KOPT-K1 (cell line): Measurements from ENCODE around the gene UBE2L3.
"Not testable (repeated sequence)": the region's sequence is repeated elsewhere in the genome, so short reads cannot be mapped to it uniquely, and the experiment has no call there.

Experiments
- H3K27ac ChIP-seq: fragments of 200-600 bp; sonication (generic); 2 replicates; pipeline ENCODE4 v1.5.1; 2016; ENCODE audit warnings: antibody characterized with exemption, mild to moderate bottlenecking, low read depth, low read length; ENCODE audit not compliant: poor library complexity, severe bottlenecking
- H3K36me3 ChIP-seq: fragments of 200-600 bp; sonication (generic); 2 replicates; pipeline ENCODE4 v1.5.1; 2017; ENCODE audit warnings: antibody characterized with exemption, mild to moderate bottlenecking, low read length, moderate library complexity; ENCODE audit not compliant: insufficient read depth
- H3K9me3 ChIP-seq: fragments of 200-600 bp; sonication (generic); 2 replicates; pipeline ENCODE4 v1.5.1; 2017; ENCODE audit warnings: antibody characterized with exemption, low read length, mild to moderate bottlenecking; ENCODE audit not compliant: insufficient read depth, poor library complexity, severe bottlenecking

The UBE2L3 gene

DNA sequence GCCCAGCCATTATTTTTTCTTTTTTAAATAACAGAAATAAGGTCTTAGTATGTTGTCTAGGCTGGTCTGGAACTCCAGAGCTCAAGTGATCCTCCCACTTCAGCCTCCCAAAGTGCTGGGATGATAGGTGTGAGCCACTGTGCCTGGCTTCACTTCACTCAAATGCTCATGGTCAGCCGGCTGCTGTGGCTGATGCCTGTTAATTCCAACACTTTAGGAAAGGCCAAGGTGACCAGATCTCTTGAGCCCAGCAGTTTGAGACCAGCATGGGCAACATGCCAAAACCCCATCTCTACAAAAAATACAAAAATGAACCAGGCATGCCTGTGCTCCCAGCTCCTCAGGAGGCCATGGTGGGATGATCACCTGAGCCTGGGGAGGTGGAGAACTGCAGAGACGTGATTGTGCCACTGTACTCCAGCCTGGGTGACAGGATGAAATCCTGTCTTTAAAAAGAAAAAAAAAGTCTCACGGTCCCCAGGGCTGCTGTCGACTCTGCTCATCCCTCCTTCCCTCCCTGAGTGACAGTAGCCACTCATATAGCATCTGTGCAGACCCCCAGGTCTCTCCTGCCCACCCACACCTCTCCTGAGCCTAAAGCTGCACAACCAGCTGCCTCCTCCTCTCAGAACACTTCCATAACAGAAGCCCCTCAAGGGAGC, 58.7 kb downstream of the UBE2L3 start:
- H3K36me3 ChIP-seq, result peaks cover 66% of the 10 kb centered on the region
- no peaks in the 10 kb centered on the region for H3K9me3 ChIP-seq
- H3K27ac ChIP-seq, result no peak overlapping the region

DNA sequence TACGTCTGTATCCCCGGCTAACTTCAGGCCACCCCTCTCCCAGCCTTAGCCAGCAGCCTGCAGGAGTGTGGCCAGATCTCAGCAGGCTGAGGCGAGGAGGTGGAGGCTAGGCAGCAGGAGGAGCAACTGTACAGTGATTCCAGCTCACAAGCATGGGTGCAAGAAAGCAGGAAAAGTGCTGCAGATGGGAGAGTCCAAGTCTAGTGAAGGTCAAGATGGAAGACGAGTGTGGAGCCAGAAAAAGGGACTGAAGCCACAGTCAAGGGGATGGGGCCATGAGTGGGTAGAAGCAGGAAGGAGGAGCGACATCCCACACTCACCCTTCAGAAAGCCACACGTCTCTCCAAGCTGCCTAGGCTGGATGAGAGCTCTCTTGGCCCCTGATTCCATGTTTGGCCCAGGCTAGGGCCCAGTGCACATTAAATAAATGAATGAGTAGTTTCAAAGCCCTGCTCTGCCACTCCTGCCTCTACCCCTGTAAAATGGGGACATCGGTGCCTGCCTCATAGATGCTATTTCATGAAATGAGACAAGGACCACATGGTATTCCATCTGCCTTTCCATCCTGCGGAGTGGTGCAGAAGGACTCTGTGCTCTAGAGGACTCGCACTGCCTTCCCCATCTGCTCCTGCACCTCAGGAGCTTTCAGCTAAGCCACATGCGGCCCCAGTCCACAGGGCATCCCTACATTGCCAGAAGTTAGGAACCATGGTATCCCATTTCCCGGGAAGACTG, 59.4 kb downstream of the UBE2L3 start:
- H3K9me3 ChIP-seq, result no peaks in the 10 kb centered on the region
- peaks cover 60% of the 10 kb centered on the region for H3K36me3 ChIP-seq
- no peak overlapping the region for H3K27ac ChIP-seq

DNA sequence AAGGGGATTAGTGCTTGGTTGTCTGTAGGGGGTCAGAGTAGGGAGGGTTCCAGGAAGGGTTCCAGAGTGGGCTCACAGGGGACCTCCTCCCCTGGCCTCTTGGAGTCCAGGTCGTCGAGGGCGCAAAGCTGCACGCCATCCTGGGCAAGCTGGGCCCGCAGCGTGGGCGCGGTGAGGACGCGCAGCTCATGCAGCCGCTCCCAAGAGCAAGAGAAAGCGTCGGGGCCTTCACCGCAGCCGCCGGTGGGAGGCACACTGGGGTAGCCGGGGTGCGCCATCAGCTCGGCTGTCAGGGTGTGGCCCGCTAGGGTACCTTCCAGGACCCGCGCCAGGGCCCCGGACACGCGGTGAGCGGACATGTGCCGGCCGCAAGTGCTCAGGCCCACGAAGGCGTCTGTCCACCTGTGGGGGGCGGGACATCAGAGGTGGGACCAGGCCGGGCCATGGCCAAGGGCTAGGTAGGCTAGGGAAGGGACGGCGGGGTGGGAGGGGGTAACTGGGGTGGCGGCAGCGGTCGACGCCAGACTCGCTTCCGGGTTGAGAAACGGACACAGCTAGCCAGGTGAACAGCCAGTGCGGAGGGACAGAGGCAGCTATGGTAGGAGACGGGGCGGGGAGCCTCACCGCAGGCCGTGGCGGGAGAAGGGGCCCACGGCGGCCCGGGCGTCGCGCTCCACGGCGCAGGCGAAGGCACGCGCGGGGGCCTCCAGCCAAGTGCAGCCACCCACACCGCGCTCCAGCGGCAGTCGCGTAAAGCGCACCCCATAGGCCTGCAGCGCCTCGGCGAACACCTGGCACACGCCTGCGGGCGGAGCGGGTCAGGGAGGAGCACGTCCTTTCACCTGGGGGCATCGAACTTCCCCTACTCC, 61.1 kb downstream of the UBE2L3 start:
- Histone ChIP-seq H3K36me3 (peaks cover 43% of the 10 kb centered on the region), H3K9me3 (no peaks in the 10 kb centered on the region), H3K27ac (peak overlapping the region; percentile 96)

DNA sequence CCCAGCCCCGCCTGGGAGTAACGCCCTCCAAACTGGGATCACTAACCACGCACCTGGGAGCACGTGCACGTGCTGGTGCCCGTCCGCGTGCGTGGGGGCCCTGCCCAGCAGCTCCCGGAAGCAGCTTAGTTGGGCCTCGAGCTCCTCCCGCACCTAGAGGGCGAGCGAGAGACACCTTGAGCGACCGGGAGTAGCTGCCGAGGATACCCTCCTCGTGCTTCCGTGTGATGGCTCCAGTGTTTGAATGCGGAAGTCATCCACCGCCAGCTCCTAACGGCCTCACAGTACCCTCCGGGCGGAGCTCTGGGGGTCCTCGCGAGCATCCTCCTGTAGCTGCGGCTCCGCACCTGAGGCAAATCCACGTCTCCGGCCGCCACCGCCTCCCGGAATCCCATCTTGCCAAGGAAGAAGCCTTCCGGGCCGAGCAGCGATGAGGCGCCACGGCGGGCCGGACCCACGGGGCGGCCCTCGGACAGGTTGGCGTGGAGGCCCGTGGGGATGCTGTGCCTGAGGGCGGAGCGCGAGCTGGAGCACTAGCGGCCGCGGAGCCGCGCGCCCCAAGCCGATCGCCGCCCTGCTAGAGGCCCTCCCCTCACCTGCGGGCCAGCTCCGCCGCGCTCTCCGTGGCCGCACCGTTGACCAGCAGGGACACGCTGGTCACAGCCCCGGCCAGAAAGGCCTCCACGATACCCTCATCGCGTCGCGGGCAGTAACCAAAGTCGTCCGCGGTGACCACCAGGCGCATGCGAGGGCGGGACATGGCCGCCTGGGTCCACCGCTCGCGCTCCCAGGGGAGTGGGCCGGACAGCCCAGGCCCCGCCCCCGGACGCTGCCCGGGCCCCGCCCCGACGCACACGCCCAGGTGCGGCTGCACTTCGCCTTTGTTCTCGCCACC, 62.0 kb downstream of the UBE2L3 start, which contains the start of gene YDJC:
YDJC (minus strand) TSS at position 768 of the 895 bp plus-strand sequence; CDS start at position 760, 8 bp downstream.
- Histone ChIP-seq H3K36me3 (peaks cover 38% of the 10 kb centered on the region), H3K27ac (peak within 1 kb of the TSS; percentile 96), H3K9me3 (no peaks in the 10 kb centered on the region)

DNA sequence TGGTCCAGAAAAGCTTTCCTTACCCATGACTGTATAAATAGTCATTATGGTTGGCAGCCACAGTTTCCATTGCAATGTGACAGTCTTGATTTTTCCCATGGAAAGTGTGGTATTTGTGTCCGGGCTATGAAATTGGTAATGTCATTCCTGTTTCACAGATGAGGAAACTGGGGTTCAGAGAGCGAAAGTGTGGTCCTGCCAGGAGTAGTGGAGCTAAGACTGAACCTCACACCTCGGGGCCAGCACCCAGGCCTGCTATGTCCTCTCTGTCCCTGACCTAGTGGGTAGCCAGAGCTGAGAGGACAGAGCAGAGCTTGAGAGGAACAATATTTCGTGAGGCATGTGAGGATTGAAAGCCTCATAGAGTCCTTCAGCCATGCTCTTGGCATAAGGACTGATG, 63.5 kb downstream of the UBE2L3 start:
- Histone ChIP-seq H3K27ac (no peak overlapping the region), H3K9me3 (no peaks in the 10 kb centered on the region), H3K36me3 (peaks cover 27% of the 10 kb centered on the region)

DNA sequence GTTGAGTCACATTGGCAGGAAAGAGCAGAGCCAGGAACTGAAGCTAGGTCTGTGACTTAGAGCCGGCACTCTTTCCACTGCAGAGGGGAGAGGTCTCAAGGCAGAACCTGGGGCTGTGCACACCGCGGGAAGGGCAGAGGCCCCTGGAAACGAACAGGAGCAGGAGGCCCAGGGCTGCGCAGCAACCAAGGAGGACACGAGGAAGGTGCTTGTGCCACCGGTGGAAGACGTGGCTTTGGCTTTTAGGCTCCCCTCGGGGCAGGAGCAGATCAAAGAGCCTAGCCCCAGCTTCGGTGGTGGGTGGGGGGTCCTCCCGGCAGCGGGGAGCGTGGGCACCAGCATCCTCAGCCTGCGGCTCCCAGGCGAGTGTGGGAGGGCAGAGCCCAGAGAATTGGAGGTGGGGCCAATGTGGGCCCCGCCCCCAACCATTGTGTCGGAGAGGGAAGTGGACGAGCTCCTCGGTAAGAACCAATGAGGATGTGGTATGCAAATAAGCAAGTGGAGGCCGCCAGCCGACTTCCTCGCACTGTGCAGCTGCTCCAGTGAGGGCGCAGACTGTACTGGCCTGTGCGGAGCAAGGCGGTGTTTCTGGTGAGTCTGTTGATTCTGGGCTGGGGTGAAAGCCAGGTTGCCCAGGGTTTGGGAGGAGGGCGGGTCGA, 64.9 kb downstream of the UBE2L3 start, which contains the start of gene CCDC116:
CCDC116 (plus strand) TSS at position 524 of the 659 bp plus-strand sequence. CDS start 422 bp downstream, outside the sequence.
- Histone ChIP-seq H3K36me3 (peaks cover 13% of the 10 kb centered on the region), H3K27ac (peak within 1 kb of the TSS; percentile 59), H3K9me3 (no peaks in the 10 kb centered on the region)

DNA sequence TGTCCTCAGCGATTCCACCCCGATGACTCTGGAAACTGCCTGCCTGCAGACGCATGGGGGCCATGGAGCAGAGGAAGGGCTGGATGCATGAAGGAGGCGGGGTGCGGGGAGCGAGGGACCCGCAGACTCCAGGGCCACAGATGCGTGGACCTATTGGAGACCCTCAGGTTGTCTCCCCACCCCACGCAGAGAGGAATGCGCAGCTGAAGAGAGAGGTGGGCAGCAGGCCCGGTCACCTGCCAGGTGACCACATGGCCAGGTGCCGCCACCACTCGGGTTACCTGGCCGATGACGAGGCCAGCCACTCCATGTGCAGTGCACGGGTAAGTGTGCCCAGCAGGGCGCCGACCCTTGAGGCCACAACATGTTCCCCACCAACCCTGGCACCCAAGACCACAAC, 65.4 kb downstream of the UBE2L3 start:
- Histone ChIP-seq H3K27ac (no peak overlapping the region), H3K9me3 (no peaks in the 10 kb centered on the region), H3K36me3 (peaks cover 8% of the 10 kb centered on the region)

DNA sequence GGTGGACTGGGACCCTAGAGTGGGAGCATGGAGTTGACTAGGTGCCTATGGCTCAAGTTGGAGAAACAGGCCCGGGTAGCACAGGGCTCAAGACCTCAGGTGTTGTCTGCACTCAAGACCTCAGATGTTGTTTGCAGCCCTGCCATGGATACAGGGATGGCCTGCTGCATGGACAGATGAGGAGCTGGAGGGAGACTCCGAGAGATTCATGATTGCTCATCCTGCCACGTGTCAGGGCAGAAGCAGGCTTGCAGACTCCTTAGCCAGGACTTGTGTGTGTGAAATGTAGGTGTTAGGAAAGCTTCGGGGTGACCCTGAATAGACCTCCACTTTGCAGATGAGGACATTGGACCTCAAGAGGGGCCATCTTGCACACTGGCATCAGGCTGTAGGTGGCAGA, 66.0 kb downstream of the UBE2L3 start:
- Histone ChIP-seq H3K27ac (no peak overlapping the region), H3K36me3 (peaks cover 2% of the 10 kb centered on the region), H3K9me3 (no peaks in the 10 kb centered on the region)

DNA sequence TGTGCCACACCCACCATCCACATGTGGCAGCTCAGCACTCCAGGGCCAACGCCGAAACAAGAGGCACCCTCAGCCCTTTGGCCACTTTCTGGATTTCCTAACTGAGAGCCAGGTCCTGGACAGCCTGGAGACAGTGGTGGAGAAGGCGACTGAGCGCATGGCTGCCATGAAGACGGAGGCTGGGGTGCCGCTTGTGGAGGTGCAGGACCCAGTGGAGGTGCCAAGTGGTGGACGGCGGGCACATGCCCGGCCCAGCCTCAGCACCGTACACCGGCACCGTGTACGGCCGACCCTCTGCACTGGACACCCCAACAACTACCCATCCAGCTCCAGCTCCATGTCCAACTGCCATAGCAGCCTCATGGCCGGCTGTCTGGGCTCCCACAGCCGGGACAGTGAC, 66.6 kb downstream of the UBE2L3 start:
- H3K36me3 ChIP-seq, result no peaks in the 10 kb centered on the region
- H3K27ac ChIP-seq, result no peak overlapping the region
- H3K9me3 ChIP-seq, result no peaks in the 10 kb centered on the region

DNA sequence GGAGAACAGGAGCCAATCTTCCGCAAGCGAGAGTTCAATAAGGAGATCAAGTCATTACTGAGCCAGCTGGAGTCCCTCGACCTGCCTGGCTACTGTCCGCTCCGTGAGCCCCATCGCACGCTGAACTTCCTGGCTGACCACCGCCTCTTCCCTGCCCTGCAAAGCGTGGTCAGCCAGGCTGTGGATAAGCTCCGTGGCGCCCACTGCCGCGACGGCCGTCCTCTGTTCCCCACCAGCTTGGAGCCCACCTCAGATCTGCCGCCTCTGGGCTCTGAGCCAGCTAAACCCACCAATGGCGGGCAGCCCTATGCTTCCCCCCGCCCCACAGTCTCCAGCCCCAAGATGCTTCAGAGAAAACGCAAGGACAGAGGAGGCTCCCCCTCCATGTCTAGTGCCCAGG, 67.3 kb downstream of the UBE2L3 start:
- no peaks in the 10 kb centered on the region for H3K36me3 ChIP-seq
- no peaks in the 10 kb centered on the region for H3K9me3 ChIP-seq
- no peak overlapping the region for H3K27ac ChIP-seq

DNA sequence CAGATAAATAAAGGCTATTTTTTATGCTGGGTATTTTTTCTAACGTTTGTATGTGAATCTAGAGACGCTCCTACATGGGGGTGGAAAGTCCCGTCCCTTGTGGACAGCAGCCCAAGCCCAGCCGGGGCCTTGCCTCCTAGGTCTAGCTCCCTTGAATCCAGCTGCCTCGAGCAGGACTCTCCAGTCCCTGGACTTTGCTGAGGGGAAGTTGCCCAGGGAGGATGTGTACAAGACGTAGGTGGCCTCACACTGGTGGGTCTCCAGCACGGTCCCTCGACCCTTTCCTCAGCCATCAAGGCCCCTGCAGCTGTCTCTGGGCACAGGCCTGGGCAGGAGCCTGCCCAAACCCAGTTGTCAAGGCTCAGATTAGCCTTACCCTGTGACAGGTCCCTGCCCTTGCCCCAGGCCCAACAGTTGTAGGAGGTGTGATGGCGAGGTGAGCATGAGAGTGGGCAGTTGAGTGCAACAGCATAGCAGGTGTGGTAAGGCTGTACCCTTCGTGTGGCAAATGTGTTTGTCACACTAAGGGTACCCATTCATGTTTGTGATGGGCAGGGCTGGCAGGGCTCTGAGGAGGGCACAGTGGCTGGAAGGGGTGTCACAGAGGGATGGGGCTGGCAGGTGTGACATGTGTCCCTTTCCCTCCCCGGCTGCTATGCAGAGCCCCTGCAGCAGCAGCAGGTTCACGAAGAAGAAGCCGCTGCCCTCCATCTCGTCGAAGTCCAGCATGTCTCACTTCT, 68.4 kb downstream of the UBE2L3 start:
- Histone ChIP-seq H3K27ac (no peak overlapping the region), H3K9me3 (no peaks in the 10 kb centered on the region), H3K36me3 (no peaks in the 10 kb centered on the region)

DNA sequence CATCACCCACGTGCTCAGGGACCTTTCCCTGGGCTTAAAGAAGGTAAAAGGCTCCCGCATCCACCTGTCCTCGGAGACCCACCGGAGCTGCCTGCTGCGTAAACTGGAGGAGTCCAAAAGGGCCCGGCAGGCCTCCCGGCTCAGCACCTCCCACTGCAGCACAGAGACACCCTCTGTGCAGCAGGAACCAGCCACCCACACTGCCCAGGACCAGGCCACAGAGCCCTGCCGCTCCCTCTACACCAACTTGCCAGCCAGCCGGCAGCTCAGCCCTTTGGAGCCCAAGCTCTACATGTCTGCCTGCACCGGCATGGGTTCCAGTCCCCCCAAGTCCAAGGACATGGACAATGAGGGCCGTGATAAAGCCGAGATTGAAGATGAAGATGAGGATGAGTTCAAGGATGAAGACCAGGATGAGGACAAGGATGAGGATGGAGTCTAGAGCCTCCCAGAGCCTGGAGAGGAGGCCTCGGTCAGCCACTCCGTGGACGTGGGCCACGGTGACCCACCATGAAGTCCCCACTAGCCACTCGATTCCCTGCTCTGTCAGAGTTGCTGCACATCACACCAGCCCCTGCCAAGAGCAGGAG, 69.2 kb downstream of the UBE2L3 start:
- Histone ChIP-seq H3K9me3 (no peaks in the 10 kb centered on the region), H3K27ac (no peak overlapping the region), H3K36me3 (no peaks in the 10 kb centered on the region)

DNA sequence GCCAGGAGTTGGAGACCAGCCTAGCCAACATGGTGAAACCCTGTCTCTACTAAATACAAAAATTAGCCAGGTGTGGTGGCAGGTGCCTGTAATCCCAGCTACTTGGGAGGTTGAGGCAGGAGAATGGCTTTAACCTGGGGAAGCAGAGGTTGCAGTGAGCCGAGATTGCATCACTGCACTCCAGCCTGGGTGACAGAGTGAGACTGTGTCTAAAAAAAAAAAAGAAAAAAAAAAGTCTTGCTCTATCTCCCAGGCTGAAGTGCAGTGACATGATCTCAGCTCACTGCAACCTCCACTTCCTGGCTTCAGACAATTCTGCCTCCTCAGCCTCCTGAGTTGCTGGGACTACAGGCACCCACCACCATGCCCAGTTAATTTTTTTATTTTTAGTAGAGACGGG, 69.9 kb downstream of the UBE2L3 start:
- not testable (repeated sequence) for H3K36me3 ChIP-seq, H3K27ac ChIP-seq, H3K9me3 ChIP-seq
